ENCODE measurements around the gene BCL2L14.
A peak's percentile ranks its signal among the peaks of the same experiment; 100 is the strongest.

BCL2L14 gene

GRCh38 chr12:12070674-12071656 lies at the start of gene BCL2L14:
BCL2L14 (plus strand) TSS chr12:12070939; CDS start chr12:12079306, 8,367 bp downstream.
- no peak for DNase-seq

DNA sequence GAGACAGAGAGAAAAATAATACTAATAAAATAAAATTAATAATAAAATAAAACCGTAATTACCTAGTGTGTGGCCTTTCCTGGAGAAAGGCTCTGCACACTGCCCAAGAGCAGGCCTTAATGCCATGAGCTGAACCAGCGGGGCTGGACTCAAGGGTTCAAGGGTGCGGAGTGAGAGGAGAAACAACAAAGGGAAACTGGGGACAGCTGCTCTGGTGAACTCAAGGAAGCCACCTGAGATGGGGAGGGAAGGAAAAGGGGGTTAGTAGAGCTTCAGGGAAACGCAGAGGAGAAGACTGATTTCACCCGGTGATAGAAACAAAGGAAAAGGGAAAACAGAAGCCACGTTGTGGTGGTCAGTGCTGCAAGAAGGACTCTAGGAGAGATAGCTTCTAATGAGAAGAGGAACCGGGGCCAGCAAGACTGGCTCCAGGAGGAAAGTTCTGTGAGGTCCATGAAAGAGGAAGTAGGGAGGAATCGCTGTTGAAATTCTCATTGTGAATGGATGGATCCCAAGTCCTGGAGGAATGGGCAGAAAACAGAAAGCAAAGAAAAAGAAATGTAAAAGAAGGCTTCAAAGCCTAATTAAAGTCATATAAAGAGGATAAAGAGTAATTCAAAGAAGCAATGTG lies 48.3 kb upstream of the BCL2L14 start:
- DNase-seq, result no peak

- DNase-seq, result no peak
Measured at GRCh38 chr12:12023456-12023855, 47.3 kb upstream of the BCL2L14 start.

DNA sequence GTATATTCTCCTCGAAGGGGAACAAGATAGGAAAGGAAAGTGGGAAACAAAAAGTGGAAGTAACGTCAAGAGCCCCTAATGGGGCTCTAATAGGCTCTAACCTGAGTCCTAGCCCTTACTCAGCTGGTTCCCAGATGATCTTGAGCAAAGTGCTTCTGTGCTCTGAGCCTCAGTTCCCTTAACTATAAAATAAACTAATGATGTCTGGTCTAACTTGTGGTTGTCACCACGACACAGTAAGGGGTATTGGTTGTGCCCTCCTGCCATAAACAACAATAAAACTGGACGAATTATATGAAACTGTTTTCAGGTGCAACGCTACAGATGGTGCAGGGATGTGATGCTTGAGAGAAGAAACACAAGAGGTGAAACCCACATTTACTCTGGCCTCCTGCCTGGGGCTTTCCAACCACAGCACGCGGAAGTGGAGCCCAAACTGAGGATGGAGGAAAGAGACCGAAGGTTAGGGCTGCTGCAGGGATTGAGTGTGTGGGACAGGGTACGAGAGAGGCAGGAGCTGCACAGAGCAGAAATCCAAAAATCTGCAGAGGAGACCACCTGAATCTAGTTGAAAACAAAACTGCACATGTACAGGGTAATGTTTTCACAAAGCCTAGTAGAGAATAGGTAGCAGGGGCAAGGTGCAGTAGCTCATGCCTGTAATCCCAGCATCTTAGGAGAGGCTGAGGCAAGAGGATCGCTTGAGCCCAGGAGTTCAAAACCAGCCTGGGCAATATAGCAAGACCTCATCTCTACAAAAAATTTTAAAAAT lies 45.6 kb upstream of the BCL2L14 start:
- DNase-seq, result no peak

- no peak for DNase-seq
Measured at GRCh38 chr12:12025799-12026386, 44.8 kb upstream of the BCL2L14 start.

GRCh38 chr12:12028668-12029402 lies 41.9 kb upstream of the BCL2L14 start:
- no peak for DNase-seq

GRCh38 chr12:12029653-12030052 lies 41.1 kb upstream of the BCL2L14 start:
- DNase-seq, result no peak

- DNase-seq, result no peak
Measured at GRCh38 chr12:12032260-12032791, 38.4 kb upstream of the BCL2L14 start.

DNA sequence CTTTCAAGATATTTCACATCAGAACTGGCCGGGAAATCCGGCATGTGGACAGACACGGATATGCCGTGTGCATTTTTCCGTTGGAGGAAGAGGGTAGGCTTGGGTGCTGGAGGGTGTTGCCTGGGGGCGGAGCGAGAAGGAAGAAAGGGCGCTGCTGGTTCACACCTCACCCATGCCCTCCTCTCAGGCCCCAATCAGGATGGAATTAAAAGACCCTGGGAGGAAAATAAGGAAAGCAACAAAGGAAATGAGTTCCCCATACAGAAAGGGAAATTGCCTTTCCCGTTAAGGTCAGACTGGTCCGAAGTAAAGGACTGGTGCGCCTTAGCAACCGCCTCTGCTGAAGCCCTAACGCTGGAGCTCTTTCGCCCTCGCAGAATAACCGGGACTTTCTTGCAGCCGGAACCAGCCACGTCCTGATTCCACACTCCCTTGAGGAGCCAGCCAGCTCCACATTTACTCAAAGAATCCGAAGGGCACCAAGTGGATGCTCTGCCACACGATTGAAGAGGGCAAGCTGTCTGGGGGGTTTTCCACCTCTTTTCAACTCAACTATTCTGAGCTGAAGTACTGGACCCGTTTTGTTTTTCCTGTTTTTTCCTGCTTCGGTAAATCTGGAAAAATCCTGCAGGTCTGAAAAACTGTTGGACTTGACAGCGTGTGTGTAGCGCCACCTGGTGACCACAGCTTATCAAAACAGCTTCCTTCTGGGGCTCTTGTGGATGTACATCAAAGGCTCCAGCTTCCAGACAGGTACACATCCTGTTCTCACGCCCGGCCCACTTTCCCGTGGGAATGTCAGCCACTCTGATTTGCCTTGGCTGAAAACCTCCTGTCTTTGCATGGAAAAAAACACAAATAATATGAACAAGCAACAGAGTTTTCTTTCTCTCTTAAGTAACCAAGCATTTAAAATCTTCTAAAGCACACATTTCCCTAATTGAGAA lies 37.6 kb upstream of the BCL2L14 start:
- DNase-seq, result peak; percentile 37 to 75

DNA sequence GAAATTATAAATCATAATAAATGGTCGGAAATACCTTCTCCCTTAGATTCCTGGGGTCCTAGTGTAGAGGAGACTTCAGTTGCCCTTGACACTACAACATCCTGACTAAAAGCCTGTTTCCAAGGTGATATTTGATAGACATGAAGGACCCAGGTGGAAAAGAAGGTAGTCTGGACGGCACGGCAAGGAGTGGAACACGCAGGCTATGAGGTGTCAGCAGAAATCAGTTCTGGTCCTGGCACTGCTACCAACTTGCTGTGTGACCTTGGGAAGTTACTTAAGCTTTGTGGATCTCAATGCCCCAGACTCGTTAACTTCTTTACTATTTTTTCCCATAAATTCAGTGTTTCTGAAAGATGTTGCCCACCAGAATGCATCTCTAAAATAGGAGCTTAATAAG lies 36.9 kb upstream of the BCL2L14 start:
- no peak for DNase-seq

DNA sequence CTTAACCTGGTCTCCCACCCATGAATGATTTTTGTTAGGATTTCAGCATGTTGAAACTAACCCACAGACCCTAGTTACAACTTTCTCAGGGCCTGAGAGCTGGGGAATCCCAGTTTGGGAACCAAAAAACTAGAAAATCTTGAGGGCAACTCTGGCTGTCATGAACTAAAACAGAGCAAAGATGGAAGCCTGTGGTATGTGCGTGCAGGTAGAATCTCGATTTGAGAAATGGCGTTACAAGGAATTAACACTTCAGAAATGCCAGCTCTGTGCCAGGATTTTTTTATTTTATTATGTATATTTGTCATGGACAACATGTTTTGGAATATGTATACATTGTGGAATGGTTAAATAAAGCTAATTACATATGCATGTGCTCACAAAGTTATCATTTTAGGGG lies 36.4 kb upstream of the BCL2L14 start:
- no peak for DNase-seq

- no peak for DNase-seq
Measured at GRCh38 chr12:12035229-12035628, 35.5 kb upstream of the BCL2L14 start.

DNA sequence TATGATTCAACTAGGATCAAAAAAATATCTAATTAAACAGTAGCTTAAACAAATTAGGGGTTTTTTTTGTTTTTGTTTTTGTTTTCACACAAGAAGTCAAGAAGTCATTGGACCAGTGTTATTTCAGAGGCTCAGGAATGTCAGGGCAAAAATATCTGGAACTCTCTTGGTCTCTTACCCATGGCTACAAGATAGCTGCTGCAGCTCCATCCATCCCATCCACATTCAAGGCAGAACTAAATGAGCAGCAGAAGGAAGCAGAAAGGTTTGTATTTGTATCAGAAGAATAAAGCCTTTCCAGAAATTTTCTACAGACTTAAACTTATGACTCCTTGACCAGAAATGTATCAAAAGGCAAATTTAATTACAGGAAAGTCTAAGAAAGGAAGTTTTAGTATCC lies 33.8 kb upstream of the BCL2L14 start:
- DNase-seq, result no peak

- DNase-seq, result no peak
Measured at GRCh38 chr12:12039897-12040296, 30.8 kb upstream of the BCL2L14 start.

DNA sequence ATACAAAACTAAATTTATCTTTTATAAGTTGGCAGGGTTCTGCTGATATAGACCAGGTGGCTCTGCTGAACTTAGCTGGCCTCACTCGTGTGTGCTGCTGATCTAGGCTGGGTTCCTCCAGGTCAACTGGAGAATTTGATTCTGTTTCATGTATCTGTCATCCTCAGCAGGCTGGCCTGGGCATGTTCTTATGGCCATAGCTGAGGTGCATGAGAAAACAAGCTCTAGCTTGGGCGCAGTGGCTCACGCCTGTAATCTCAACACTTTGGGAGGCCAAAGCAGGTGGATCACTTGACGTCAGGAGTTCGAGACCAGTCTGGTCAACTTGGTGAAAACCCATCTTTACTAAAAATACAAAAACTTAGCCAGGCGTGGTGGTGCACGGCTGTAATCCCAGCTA lies 24.3 kb upstream of the BCL2L14 start:
- no peak for DNase-seq

GRCh38 chr12:12047682-12048081 lies 23.1 kb upstream of the BCL2L14 start:
- no peak for DNase-seq

DNA sequence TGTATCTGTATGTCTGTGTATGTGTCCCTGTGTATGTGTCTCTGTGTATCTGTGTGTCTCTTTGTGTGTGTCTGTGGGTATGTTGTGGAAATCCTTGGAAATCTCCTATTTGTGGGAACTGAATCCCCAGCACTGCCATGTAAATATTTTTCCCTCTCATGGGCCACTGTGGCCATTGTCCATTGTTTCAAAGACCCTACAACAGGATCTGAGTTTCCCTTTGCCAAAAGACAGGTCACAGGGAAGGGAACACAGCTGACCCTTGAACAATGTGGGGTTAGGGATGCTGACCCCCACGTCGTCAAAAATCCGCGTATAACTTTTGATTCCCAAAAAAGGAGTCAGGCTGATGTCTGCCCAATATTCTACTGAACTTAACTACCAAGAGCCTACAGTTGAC lies 22.5 kb upstream of the BCL2L14 start:
- DNase-seq, result no peak

GRCh38 chr12:12048714-12049113 lies 22.0 kb upstream of the BCL2L14 start:
- no peak for DNase-seq

GRCh38 chr12:12051668-12052067 lies 19.1 kb upstream of the BCL2L14 start:
- no peak for DNase-seq

DNA sequence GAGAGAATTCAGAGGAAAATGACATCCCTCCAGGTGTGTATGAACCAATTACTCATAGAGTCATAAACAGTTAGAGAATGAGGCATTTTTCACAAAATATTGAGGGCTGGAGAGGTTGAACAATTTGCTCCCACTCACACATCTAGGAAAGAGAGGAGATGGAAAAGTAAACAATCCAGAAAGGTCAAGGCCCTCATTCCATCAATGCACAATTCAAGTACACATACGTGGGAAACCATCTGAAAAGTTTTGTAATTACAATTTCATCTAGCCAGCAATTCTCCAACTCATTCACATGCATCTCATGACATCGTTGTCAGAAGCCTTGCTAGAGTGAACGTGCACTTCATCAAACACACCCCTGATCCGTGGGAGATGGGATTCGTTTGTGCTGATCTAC lies 15.7 kb upstream of the BCL2L14 start:
- no peak for DNase-seq

DNA sequence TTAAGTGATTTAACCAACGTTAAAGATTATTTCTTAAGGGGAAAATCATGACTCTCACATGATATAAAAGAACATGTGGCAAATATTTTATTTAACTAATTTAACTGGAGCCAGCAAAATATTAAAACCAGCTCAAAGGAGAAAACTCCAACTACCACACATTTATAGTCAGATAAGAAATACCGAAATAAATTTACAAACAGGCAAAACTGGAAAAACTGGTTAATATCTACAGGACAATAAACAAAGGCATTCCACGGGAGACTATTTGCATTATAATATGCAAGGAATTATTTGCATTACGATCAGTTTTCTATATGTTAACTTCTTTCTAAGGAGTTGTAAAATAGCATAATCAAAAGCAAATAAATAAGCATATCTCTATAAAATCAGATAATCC lies 13.8 kb upstream of the BCL2L14 start:
- DNase-seq, result no peak

Data from SW 1271 (cell line).